RWPE1 (cell line): ENCODE results near the gene RP9.

Source experiments
- CTCF ChIA-PET: fragments of 350-600 bp; sonication (Branson Sonifier 250); formaldehyde crosslinking; extraction: SDS; loops from one replicate; lab custom pipeline; 2021; lab: Yijun Ruan, JAX
- POLR2A ChIA-PET: fragments of 400-600 bp; formaldehyde crosslinking; extraction: SDS; loops from one replicate; lab custom pipeline; 2020; ENCODE audit warnings: antibody characterized with exemption; ENCODE audit not compliant: low non-redundant PET; lab: Yijun Ruan, JAX
- DNase-seq: peaks from one replicate; pipeline ENCODE4 v3.0.0; 2012; ENCODE audit warnings: low spot score
- H3K27ac ChIP-seq: fragments of 450-650 bp; 2 replicates; pipeline ENCODE4 v1.5.1; 2017
- CTCF ChIP-seq: fragments of 450-650 bp; conservative IDR thresholded peaks from 2 replicates; pipeline ENCODE4 v1.5.1; 2017; ENCODE audit warnings: low read depth, mild to moderate bottlenecking

The RP9 gene

GRCh38 chr7:33070831-33071230, 38.4 kb downstream of the RP9 start:
- no peak for DNase-seq
- TF ChIP-seq CTCF: no peak
- CTCF ChIA-PET: interaction anchor here (0.6 kb wide), 1 partner anchor 16 kb away, joined by 3 read pairs; no protein-coding TSS in a partner anchor
- POLR2A ChIA-PET: no interaction called here
- no peak overlapping the region for H3K27ac ChIP-seq

GRCh38 chr7:33070277-33070676, 38.9 kb downstream of the RP9 start:
- no peak overlapping the region for H3K27ac ChIP-seq
- ChIA-PET POLR2A (no interaction called here), CTCF (interaction anchor here (0.6 kb wide), 1 partner anchor 17 kb away, joined by 3 read pairs; no protein-coding TSS in a partner anchor)
- no peak for TF ChIP-seq CTCF
- DNase-seq: no peak

- ChIA-PET POLR2A (no interaction called here), CTCF (no interaction called here)
- TF ChIP-seq CTCF: no peak
- H3K27ac ChIP-seq: no peak overlapping the region
- DNase-seq: no peak
Observed at GRCh38 chr7:33067921-33068320, 41.3 kb downstream of the RP9 start.

- no peak overlapping the region for H3K27ac ChIP-seq
- TF ChIP-seq CTCF: no peak
- CTCF ChIA-PET: no interaction called here
- POLR2A ChIA-PET: no interaction called here
- no peak for DNase-seq
Observed at GRCh38 chr7:33066771-33067170, 42.4 kb downstream of the RP9 start.

- TF ChIP-seq CTCF: no peak
- CTCF ChIA-PET: no interaction called here
- POLR2A ChIA-PET: no interaction called here
Observed at GRCh38 chr7:33065981-33066380, 43.2 kb downstream of the RP9 start.

GRCh38 chr7:33062782-33063443, 46.3 kb downstream of the RP9 start:
- ChIA-PET CTCF (interaction anchor here (0.6 kb wide), 1 partner anchor 20 kb away, joined by 3 read pairs; no protein-coding TSS in a partner anchor), POLR2A (interaction anchor here (0.5 to 1.3 kb wide), 2 partner anchors 20 to 174 kb away, joined by 3 to 5 read pairs; no protein-coding TSS in a partner anchor)

More at GRCh38 chr7:33065981-33066380, 43.2 kb downstream of the RP9 start:
- no peak overlapping the region for H3K27ac ChIP-seq
- DNase-seq: no peak

More at GRCh38 chr7:33062782-33063443, 46.3 kb downstream of the RP9 start:
- peak overlapping the region; percentile 95 for H3K27ac ChIP-seq
- peak; percentile 97 for DNase-seq
- TF ChIP-seq CTCF: no peak
